ELF-1 (cell line): ENCODE results near the gene DESI2.

Experiments
- DNase-seq: peaks from one replicate; pipeline ENCODE4 v3.0.0-alpha.2; 2016; ENCODE audit warnings: low read depth, low spot score

DESI2 gene

GRCh38 chr1:244755673-244756072 lies 102.7 kb downstream of the DESI2 start:
- no peak for DNase-seq

- peak; percentile 47 for DNase-seq
Observed at GRCh38 chr1:244757091-244757939, 104.4 kb downstream of the DESI2 start.
